Neural cell (in vitro differentiated cells): Measurements from ENCODE around the gene SMNDC1. TPM values are rescaled to one million over a fixed set of nuclear protein-coding genes. Genes with fewer than 3 reads are reported as not detected.

ENCODE experiments used
- H2AFZ ChIP-seq: fragments of 200-600, 300-800 bp; sonication (generic), shearing (Covaris generic); 2 replicates; pipeline ENCODE4 v1.6.0; 2014; ENCODE audit warnings: low read depth, mild to moderate bottlenecking, antibody characterized with exemption, low read length, moderate library complexity
- H3F3A ChIP-seq: fragments of 200-600 bp; shearing (Covaris generic); 2 replicates; pipeline ENCODE4 v1.6.1; 2016; ENCODE audit warnings: mild to moderate bottlenecking, moderate library complexity, mixed read lengths, antibody characterized with exemption, low read length; ENCODE audit not compliant: insufficient read depth, poor library complexity, severe bottlenecking
- H3K27ac ChIP-seq: fragments of 200-600, 300-800 bp; sonication (generic), shearing (Covaris generic); 2 replicates; pipeline ENCODE4 v1.5.1; 2014; ENCODE audit warnings: mild to moderate bottlenecking, low read length, moderate library complexity
- H3K27me3 ChIP-seq: fragments of 300-800, 200-600 bp; sonication (generic), shearing (Covaris generic); 2 replicates; pipeline ENCODE4 v1.6.0; 2014; ENCODE audit warnings: mild to moderate bottlenecking, low read depth, low read length, moderate library complexity; ENCODE audit not compliant: insufficient read depth
- H3K36me3 ChIP-seq: fragments of 300-800, 200-600 bp; sonication (generic), shearing (Covaris generic); 2 replicates; pipeline ENCODE4 v1.5.1; 2014; ENCODE audit warnings: mild to moderate bottlenecking, antibody characterized with exemption, low read length, moderate library complexity; ENCODE audit not compliant: insufficient read depth
- H3K4me2 ChIP-seq: fragments of 300-800, 200-600 bp; sonication (generic), shearing (Covaris generic); 2 replicates; pipeline ENCODE4 v1.6.0; 2014; ENCODE audit warnings: mild to moderate bottlenecking, low read length
- H3K4me3 ChIP-seq: fragments of 300-800, 200-600 bp; sonication (generic), shearing (Covaris generic); 2 replicates; pipeline ENCODE4 v1.5.1; 2014; ENCODE audit warnings: mild to moderate bottlenecking, low read length, moderate library complexity
- H3K79me2 ChIP-seq: fragments of 200-600 bp; shearing (Covaris generic); replicated peaks from 2 replicates; pipeline ENCODE4 v1.6.0; 2014; ENCODE audit warnings: mild to moderate bottlenecking, low read length, moderate library complexity; ENCODE audit not compliant: insufficient read depth
- H3K9ac ChIP-seq: fragments of 300-800, 200-600 bp; sonication (generic), shearing (Covaris generic); 2 replicates; pipeline ENCODE4 v1.6.1; 2016; ENCODE audit warnings: mild to moderate bottlenecking, low read length, mixed read lengths
- H3K9me2 ChIP-seq: fragments of 200-600 bp; shearing (Covaris generic); 2 replicates; pipeline ENCODE4 v1.6.1; 2016; ENCODE audit warnings: mild to moderate bottlenecking, low read length, mixed read lengths; ENCODE audit not compliant: insufficient read depth
- H3K9me3 ChIP-seq: fragments of 200-600, 300-800 bp; sonication (generic), shearing (Covaris generic); 2 replicates; pipeline ENCODE4 v1.6.1; 2016; ENCODE audit warnings: mild to moderate bottlenecking, mixed run types, low read length, moderate library complexity, mixed read lengths
- H4K20me1 ChIP-seq: fragments of 200-600 bp; shearing (Covaris generic); 2 replicates; pipeline ENCODE4 v1.6.1; 2016; ENCODE audit warnings: mild to moderate bottlenecking, mixed run types; ENCODE audit not compliant: insufficient read depth
- EP300 ChIP-seq: fragments of 450-650 bp; conservative IDR thresholded peaks from 2 replicates; pipeline ENCODE4 v1.6.1; 2014; ENCODE audit warnings: antibody characterized with exemption, mild to moderate bottlenecking, moderate library complexity; ENCODE audit not compliant: poor library complexity, severe bottlenecking
- EZH2 ChIP-seq: fragments of 200-600, 300-800 bp; shearing (Covaris generic), sonication (generic); IDR thresholded peaks from 2 replicates; pipeline ENCODE4 v1.6.1; 2014; ENCODE audit warnings: antibody characterized with exemption, low read length, borderline replicate concordance, mild to moderate bottlenecking; ENCODE audit not compliant: insufficient read depth, poor library complexity, severe bottlenecking
- MXI1 ChIP-seq: fragments of 450-650 bp; conservative IDR thresholded peaks from 2 replicates; pipeline ENCODE4 v1.6.1; 2014; ENCODE audit warnings: antibody characterized with exemption, mild to moderate bottlenecking; ENCODE audit not compliant: poor library complexity, severe bottlenecking
- POLR2AphosphoS5 ChIP-seq: IDR thresholded peaks from 2 replicates; pipeline ENCODE4 v1.6.1; 2012
- RAD21 ChIP-seq: fragments of 450-650 bp; conservative IDR thresholded peaks from 2 replicates; pipeline ENCODE4 v1.6.1; 2014; ENCODE audit warnings: antibody characterized with exemption, mild to moderate bottlenecking, moderate library complexity
- SMC3 ChIP-seq: fragments of 450-650 bp; conservative IDR thresholded peaks from 2 replicates; pipeline ENCODE4 v1.6.1; 2014; ENCODE audit warnings: antibody characterized with exemption, mild to moderate bottlenecking, moderate library complexity; ENCODE audit not compliant: poor library complexity
- TAF1 ChIP-seq: IDR thresholded peaks from 2 replicates; pipeline ENCODE4 v1.6.1; 2012; ENCODE audit warnings: low read depth
- polyA plus RNA-seq: library from polyadenylated mRNA; depleted of rRNA; stranded (reverse); fragments of >200 nt; gene quantifications from 2 replicates; pipeline ENCODE4 v1.2.3, GENCODE V29; 2014
- TF ChIP-seq, protein P1 (sequence below): IDR thresholded peaks from 2 replicates; pipeline ENCODE4 v1.6.1; 2012; ENCODE audit warnings: borderline replicate concordance
- TF ChIP-seq, protein P2 (sequence below): fragments of 450-650 bp; IDR thresholded peaks from 2 replicates; pipeline ENCODE4 v1.5.1; 2014; ENCODE audit warnings: antibody characterized with exemption, mild to moderate bottlenecking, moderate library complexity; ENCODE audit not compliant: poor library complexity, severe bottlenecking

SMNDC1 gene
- polyA plus RNA-seq, 1 donor from 2014 or later = 25.9 TPM

DNA sequence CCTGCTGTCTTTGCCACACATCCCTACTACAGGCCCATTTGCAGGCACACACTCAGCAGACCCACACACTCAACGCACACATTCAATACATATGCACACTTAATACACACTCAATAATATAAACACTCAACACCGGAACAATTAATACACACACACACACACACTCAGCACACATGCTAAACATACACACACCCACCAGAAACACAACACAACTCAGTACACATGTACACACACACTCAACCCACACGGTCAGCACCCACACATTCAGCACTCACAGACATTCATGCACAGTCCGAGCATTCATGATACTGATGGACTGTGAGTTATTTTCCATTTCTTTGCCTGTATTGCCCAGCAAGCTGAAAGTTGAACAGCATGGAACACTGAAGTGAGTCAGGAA is 35.4 kb upstream of the SMNDC1 start:
- H3K4me3 ChIP-seq = no peak overlapping the region
- H3K9me2 ChIP-seq = no peaks in the 10 kb centered on the region
- H3K27me3 ChIP-seq = no peaks in the 10 kb centered on the region
- no peak overlapping the region for H2AFZ ChIP-seq
- no peak overlapping the region for H3K9ac ChIP-seq
- H4K20me1 ChIP-seq = no peaks in the 10 kb centered on the region
- no peaks in the 10 kb centered on the region for H3F3A ChIP-seq
- H3K4me2 ChIP-seq = no peak overlapping the region
- no peaks in the 10 kb centered on the region for H3K9me3 ChIP-seq
- no peaks in the 10 kb centered on the region for H3K36me3 ChIP-seq
- H3K79me2 ChIP-seq = no peaks in the 10 kb centered on the region
- TF ChIP-seq POLR2AphosphoS5 (no peak), EP300 (no peak), RAD21 (no peak), MXI1 (no peak), SMC3 (no peak), EZH2 (no peak), TAF1 (no peak)
- TF ChIP-seq, protein P1, sequence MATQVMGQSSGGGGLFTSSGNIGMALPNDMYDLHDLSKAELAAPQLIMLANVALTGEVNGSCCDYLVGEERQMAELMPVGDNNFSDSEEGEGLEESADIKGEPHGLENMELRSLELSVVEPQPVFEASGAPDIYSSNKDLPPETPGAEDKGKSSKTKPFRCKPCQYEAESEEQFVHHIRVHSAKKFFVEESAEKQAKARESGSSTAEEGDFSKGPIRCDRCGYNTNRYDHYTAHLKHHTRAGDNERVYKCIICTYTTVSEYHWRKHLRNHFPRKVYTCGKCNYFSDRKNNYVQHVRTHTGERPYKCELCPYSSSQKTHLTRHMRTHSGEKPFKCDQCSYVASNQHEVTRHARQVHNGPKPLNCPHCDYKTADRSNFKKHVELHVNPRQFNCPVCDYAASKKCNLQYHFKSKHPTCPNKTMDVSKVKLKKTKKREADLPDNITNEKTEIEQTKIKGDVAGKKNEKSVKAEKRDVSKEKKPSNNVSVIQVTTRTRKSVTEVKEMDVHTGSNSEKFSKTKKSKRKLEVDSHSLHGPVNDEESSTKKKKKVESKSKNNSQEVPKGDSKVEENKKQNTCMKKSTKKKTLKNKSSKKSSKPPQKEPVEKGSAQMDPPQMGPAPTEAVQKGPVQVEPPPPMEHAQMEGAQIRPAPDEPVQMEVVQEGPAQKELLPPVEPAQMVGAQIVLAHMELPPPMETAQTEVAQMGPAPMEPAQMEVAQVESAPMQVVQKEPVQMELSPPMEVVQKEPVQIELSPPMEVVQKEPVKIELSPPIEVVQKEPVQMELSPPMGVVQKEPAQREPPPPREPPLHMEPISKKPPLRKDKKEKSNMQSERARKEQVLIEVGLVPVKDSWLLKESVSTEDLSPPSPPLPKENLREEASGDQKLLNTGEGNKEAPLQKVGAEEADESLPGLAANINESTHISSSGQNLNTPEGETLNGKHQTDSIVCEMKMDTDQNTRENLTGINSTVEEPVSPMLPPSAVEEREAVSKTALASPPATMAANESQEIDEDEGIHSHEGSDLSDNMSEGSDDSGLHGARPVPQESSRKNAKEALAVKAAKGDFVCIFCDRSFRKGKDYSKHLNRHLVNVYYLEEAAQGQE = no peak
- TF ChIP-seq, protein P2, sequence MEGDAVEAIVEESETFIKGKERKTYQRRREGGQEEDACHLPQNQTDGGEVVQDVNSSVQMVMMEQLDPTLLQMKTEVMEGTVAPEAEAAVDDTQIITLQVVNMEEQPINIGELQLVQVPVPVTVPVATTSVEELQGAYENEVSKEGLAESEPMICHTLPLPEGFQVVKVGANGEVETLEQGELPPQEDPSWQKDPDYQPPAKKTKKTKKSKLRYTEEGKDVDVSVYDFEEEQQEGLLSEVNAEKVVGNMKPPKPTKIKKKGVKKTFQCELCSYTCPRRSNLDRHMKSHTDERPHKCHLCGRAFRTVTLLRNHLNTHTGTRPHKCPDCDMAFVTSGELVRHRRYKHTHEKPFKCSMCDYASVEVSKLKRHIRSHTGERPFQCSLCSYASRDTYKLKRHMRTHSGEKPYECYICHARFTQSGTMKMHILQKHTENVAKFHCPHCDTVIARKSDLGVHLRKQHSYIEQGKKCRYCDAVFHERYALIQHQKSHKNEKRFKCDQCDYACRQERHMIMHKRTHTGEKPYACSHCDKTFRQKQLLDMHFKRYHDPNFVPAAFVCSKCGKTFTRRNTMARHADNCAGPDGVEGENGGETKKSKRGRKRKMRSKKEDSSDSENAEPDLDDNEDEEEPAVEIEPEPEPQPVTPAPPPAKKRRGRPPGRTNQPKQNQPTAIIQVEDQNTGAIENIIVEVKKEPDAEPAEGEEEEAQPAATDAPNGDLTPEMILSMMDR = no peak
- H3K27ac ChIP-seq = no peak overlapping the region

DNA sequence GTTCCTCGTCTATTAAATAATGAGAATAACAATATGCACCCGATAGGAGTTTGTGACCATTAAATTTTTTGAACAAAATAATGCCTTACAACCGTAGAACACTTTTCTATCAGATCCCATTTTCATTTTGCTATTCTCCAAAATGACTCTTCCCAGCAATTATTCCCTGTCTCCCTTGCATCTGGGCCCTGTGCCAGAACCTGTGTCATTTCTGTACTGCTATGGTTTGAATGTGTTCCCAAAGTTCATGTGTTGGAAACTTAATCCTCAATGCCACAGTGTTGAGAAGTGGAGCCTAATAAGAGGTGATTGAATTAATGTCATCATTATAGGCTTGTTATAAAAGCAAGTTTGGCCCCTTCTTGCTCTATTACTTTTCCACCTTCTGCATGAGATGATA is 33.2 kb upstream of the SMNDC1 start:
- Histone ChIP-seq H3K4me2 (no peak overlapping the region), H3K27ac (no peak overlapping the region), H3K27me3 (no peaks in the 10 kb centered on the region), H2AFZ (no peak overlapping the region), H3K4me3 (no peak overlapping the region), H4K20me1 (no peaks in the 10 kb centered on the region), H3K36me3 (no peaks in the 10 kb centered on the region), H3K9me2 (no peaks in the 10 kb centered on the region), H3F3A (no peaks in the 10 kb centered on the region), H3K9me3 (no peaks in the 10 kb centered on the region), H3K9ac (no peak overlapping the region), H3K79me2 (no peaks in the 10 kb centered on the region)
- no peak for TF ChIP-seq MXI1
- TF ChIP-seq RAD21 = no peak
- no peak for TF ChIP-seq TAF1
- TF ChIP-seq SMC3 = no peak
- TF ChIP-seq EP300 = no peak
- TF ChIP-seq, protein P1 = no peak
- TF ChIP-seq, protein P2 = no peak
- TF ChIP-seq EZH2 = no peak
- TF ChIP-seq POLR2AphosphoS5 = no peak
